Right atrium auricular region (tissue), 2 donors: ENCODE results near the gene EMCN. TPM values are rescaled to one million over a fixed set of nuclear protein-coding genes. Genes with fewer than 3 reads are reported as not detected.

Source experiments
- DNase-seq: peaks from one replicate; pipeline ENCODE4 v3.0.0-alpha.2; 2019; ENCODE audit warnings: low spot score
- H3K27ac ChIP-seq, 2 donors: fragments of 200-600 bp; sonication (generic); 1 replicate in 1 of 2; 2 replicates in 1 of 2; pipeline ENCODE4 v1.5.1; 2016 to 2019
- H3K27me3 ChIP-seq, 2 donors: fragments of 200-600 bp; sonication (generic); one replicate each; pipeline versions ENCODE4 v1.5.1 to v1.6.0; 2017 to 2019
- H3K36me3 ChIP-seq: fragments of 200-600 bp; sonication (generic); one replicate; pipeline ENCODE4 v1.5.1; 2016
- H3K4me1 ChIP-seq, 2 donors: fragments of 200-600 bp; sonication (generic); one replicate each; pipeline versions ENCODE4 v1.5.1 to v1.6.0; 2017 to 2019
- H3K4me3 ChIP-seq, 2 donors: fragments of 200-600 bp; sonication (generic); 1 replicate in 1 of 2; 2 replicates in 1 of 2; pipeline ENCODE4 v1.5.1; 2017 to 2019; ENCODE audit warnings: mild to moderate bottlenecking in 1 of 2, moderate library complexity in 1 of 2
- H3K9me3 ChIP-seq, 2 donors: fragments of 200-600 bp; sonication (generic); one replicate each; pipeline ENCODE4 v1.5.1; 2019
- CTCF ChIP-seq, 2 donors: fragments of 200-600 bp; sonication (generic); IDR thresholded peaks; one replicate each; pipeline ENCODE4 v1.5.1; 2019; ENCODE audit warnings: antibody characterized with exemption in 2 of 2
- total RNA-seq, 2 donors: library from RNA; depleted of rRNA; stranded (reverse); fragments of >200 nt; gene quantifications; one replicate each; pipeline ENCODE4 v1.1.0, GENCODE V29; 2016

The EMCN gene
- total RNA-seq, 2 donors from 2014 or later = 41.2 to 66.4 TPM

- Histone ChIP-seq H3K4me1 (no peaks in the 10 kb centered on the region), H3K27ac (no peak overlapping the region), H3K4me3 (no peak overlapping the region), H3K27me3 (no peaks in the 10 kb centered on the region), H3K36me3 (no peaks in the 10 kb centered on the region), H3K9me3 (peaks cover 0 to 10% of the 10 kb centered on the region in 2 donors)
- no peak for DNase-seq
- TF ChIP-seq CTCF (IDR thresholded peaks at IDR 0.05) = no peak
These were observed 51.3 kb downstream of the EMCN start for GRCh38 chr4:100466501-100466900.

GRCh38 chr4:100461807-100462605, 55.8 kb downstream of the EMCN start:
- no peak overlapping the region for H3K27ac ChIP-seq
- no peaks in the 10 kb centered on the region for H3K36me3 ChIP-seq
- TF ChIP-seq CTCF (IDR thresholded peaks at IDR 0.05) = no peak
- no peak for DNase-seq
- no peaks in the 10 kb centered on the region for H3K27me3 ChIP-seq
- no peaks in the 10 kb centered on the region for H3K4me1 ChIP-seq
- H3K4me3 ChIP-seq = no peak overlapping the region
- no peaks in the 10 kb centered on the region for H3K9me3 ChIP-seq

GRCh38 chr4:100450449-100450848, 67.4 kb downstream of the EMCN start:
- H3K4me3 ChIP-seq = no peak overlapping the region
- peaks cover 0 to 3% of the 10 kb centered on the region in 2 donors for H3K9me3 ChIP-seq
- no peaks in the 10 kb centered on the region for H3K27me3 ChIP-seq
- DNase-seq = no peak
- H3K4me1 ChIP-seq = no peaks in the 10 kb centered on the region
- TF ChIP-seq CTCF (IDR thresholded peaks at IDR 0.05) = no peak
- H3K27ac ChIP-seq = no peak overlapping the region
- H3K36me3 ChIP-seq = no peaks in the 10 kb centered on the region

- TF ChIP-seq CTCF (IDR thresholded peaks at IDR 0.05) = no peak
- no peak for DNase-seq
- H3K36me3 ChIP-seq = no peaks in the 10 kb centered on the region
These were observed 86.4 kb downstream of the EMCN start for GRCh38 chr4:100431416-100431815.

GRCh38 chr4:100430451-100430850, 87.4 kb downstream of the EMCN start:
- Histone ChIP-seq H3K27ac (no peak overlapping the region), H3K27me3 (no peaks in the 10 kb centered on the region), H3K9me3 (peaks cover 0 to 2% of the 10 kb centered on the region in 2 donors), H3K36me3 (no peaks in the 10 kb centered on the region), H3K4me3 (no peak overlapping the region), H3K4me1 (no peaks in the 10 kb centered on the region)
- TF ChIP-seq CTCF (IDR thresholded peaks at IDR 0.05) = no peak
- DNase-seq = no peak

More at GRCh38 chr4:100431416-100431815, 86.4 kb downstream of the EMCN start:
- Histone ChIP-seq H3K9me3 (peaks cover 0 to 6% of the 10 kb centered on the region in 2 donors), H3K4me3 (no peak overlapping the region), H3K4me1 (no peaks in the 10 kb centered on the region), H3K27ac (no peak overlapping the region), H3K27me3 (no peaks in the 10 kb centered on the region)

- TF ChIP-seq CTCF (IDR thresholded peaks at IDR 0.05) = no peak
- no peaks in the 10 kb centered on the region for H3K4me1 ChIP-seq
- no peak overlapping the region for H3K27ac ChIP-seq
- no peak for DNase-seq
- no peak overlapping the region for H3K4me3 ChIP-seq
- H3K27me3 ChIP-seq = no peaks in the 10 kb centered on the region
- no peaks in the 10 kb centered on the region for H3K36me3 ChIP-seq
- H3K9me3 ChIP-seq = no peaks in the 10 kb centered on the region
These were observed 88.2 kb downstream of the EMCN start for GRCh38 chr4:100429616-100430015.
